GM20000 (cell line): ENCODE results near the gene EPPIN.

ENCODE experiments used
- DNase-seq: peaks from one replicate; pipeline ENCODE4 v3.0.0; 2012; ENCODE audit warnings: low spot score
- CTCF ChIP-seq: IDR thresholded peaks from 2 replicates; pipeline ENCODE4 v1.5.1; 2012; ENCODE audit warnings: mild to moderate bottlenecking, control low read depth; ENCODE audit errors: extremely low read depth, missing control alignments

The EPPIN gene

GRCh38 chr20:45538209-45538799 is 8.9 kb downstream of the EPPIN start:
- DNase-seq: no peak
- TF ChIP-seq CTCF: no peak

GRCh38 chr20:45527294-45527693 is 19.9 kb downstream of the EPPIN start:
- no peak for TF ChIP-seq CTCF
- DNase-seq: no peak

- no peak for DNase-seq
- TF ChIP-seq CTCF: no peak
Observed at GRCh38 chr20:45523821-45524220, 23.4 kb downstream of the EPPIN start.

GRCh38 chr20:45518282-45518681 is 28.9 kb downstream of the EPPIN start:
- TF ChIP-seq CTCF: no peak
- no peak for DNase-seq

- no peak for DNase-seq
Observed at GRCh38 chr20:45515147-45515913, 31.9 kb downstream of the EPPIN start, which contains the start of gene SPINT3. TSS of gene SPINT3 (minus strand) at chr20:45515622. CDS start at chr20:45515608, 14 bp downstream.

GRCh38 chr20:45510242-45510862 is 36.8 kb downstream of the EPPIN start:
- TF ChIP-seq CTCF: no peak
- no peak for DNase-seq

More at GRCh38 chr20:45515147-45515913, 31.9 kb downstream of the EPPIN start, which contains the start of gene SPINT3:
- no peak for TF ChIP-seq CTCF

- TF ChIP-seq CTCF: no peak
- DNase-seq: no peak
Observed at GRCh38 chr20:45509091-45509490, 38.1 kb downstream of the EPPIN start.
